GM21515 (cell line): ENCODE data around the gene BLID.

ENCODE experiments used
- ATAC-seq: cut with Tn5 transposase; IDR thresholded peaks from one replicate; pipeline ENCODE4 v1.9.1; 2021; ENCODE audit not compliant: unreplicated experiment

Gene BLID

GRCh38 chr11:122107045-122107444 lies 9.0 kb downstream of the BLID start:
- no peak for ATAC-seq

DNA sequence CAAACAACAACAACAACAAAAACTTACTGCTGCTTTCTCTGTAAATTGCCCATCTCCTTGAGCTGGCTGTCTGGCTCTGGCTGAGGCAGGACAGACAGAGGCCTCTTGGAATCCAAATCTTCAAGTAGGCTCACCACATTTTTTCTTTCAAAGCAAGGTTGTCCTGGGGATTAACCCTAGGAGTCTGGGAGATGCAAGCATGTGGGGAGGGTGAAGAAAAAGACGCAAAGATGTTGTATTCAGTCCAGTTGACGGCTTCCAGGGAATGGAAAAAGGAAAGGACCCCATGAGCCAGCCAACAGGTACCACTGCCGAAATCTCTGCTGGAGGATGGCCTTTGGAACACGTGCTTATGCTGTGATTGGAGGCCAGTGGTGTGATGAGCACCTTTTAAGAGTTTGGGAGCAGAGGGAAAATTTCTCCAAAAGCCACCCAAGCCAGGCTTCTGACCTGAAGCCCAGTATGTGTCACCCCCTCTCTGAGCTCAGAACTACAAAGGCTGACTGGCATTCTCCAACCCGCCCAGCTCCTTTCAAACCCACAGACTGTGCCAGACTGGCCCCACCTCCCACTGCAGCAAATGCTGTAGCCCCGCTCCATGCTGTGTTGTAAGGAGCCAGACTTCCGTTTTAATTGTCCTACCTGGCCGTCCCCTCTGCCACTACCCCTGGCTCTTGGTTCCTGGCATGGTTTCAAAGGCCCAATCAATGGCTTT lies 10.8 kb downstream of the BLID start:
- no peak for ATAC-seq

DNA sequence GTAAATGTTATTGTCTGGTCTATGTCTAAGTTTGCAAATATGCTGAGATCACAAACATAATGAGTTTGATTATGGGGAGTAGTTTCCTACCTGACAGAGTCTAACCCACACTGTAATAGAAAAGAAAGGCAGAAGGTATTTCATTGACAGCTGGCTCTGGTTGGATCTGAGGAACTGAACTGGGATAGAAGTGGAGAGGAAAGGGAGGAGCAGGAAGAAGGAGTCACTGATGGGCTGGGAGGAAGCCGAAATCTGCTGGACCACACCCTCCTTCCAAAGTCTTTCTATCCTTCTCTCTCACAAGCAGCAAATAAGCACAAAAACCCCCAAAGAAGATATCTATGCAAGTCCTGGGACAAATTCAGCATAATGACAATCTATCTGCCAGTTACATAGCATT lies 11.7 kb downstream of the BLID start:
- no peak for ATAC-seq

- no peak for ATAC-seq
Observed at GRCh38 chr11:122103726-122104125, 12.3 kb downstream of the BLID start.

GRCh38 chr11:122103321-122103720 lies 12.7 kb downstream of the BLID start:
- ATAC-seq = no peak

GRCh38 chr11:122102426-122102825 lies 13.6 kb downstream of the BLID start:
- ATAC-seq = no peak

- ATAC-seq = no peak
Observed at GRCh38 chr11:122101625-122102291, 14.3 kb downstream of the BLID start.

DNA sequence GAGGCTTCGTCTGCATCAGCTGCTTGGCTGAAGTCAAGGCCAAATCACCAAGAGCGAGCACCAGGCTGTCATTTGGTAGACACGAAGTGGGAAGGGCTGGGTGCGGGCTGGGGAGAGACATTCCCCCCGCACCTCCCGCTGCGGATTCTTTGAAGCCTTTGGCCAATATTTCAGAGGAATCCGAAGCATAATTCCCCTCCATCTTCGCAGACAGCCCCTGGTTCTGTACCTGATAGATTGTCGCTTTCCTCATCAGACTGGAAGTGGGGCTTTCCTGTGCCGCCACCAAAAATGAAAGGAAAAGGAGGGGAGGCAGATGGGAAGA lies 15.3 kb downstream of the BLID start:
- no peak for ATAC-seq

GRCh38 chr11:122100037-122100755 lies 15.8 kb downstream of the BLID start:
- ATAC-seq = no peak

DNA sequence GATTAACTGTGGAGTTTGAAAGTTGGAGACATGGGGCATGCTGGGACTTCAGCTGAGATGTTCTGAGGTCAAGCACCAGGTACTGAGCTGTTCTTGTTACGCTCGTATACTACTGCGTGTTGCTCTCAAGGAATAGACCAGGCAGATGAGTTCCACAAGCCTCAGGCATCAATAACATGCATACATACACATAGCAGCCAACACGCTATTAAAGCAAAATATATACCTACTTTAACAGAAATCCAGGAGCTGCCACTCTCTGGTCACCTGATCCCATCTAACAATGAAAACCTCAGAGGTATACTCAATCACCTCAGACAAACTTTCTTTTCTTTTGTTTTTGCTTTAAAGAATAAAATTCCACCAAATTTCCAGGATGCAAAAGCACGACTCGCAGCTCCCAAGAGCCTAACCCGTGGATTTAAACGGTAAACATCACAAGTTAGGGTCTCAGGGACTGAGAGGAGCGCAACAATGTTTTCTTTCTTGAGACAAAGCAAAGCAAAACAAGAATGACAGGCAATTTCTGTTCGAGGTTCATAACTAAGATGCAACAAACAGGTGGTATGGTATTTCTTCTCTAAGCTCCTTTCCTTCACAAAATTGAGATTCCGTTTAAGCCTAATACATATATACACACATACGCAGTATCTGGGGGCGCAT lies 16.5 kb downstream of the BLID start:
- no peak for ATAC-seq

DNA sequence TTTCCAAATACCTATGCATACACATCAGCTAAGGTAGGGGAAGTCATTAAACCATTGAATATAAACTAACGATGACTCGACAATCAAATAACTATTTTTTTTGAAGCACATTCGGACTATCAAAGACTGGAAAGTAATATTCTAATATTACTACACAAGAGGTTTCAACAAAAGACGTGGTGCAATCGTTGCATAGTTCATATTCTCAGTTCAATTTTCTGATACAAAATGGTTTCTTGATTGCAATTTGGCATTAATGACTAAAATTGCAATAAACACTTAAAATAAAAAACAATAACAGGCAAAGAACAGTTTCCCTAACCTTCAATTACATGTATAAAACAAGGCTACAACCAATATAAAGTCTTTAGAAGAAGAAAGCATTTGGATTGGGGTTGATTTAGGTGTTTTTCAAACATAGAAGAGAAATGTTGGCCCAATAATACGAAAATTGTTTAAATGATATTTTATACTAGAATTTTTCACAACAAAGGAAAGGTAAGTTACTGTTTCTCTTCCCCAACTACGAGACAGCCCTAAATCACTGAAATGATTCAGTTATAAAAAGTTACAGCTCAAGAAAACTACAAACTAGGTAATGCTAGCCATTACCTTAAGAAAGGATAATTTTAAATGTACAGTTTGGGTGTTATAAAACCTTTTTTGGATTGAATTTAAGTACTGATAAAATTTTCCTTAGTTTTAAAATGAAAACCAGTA lies 17.6 kb downstream of the BLID start:
- no peak for ATAC-seq

- no peak for ATAC-seq
Observed at GRCh38 chr11:122097419-122098001, 18.5 kb downstream of the BLID start.

DNA sequence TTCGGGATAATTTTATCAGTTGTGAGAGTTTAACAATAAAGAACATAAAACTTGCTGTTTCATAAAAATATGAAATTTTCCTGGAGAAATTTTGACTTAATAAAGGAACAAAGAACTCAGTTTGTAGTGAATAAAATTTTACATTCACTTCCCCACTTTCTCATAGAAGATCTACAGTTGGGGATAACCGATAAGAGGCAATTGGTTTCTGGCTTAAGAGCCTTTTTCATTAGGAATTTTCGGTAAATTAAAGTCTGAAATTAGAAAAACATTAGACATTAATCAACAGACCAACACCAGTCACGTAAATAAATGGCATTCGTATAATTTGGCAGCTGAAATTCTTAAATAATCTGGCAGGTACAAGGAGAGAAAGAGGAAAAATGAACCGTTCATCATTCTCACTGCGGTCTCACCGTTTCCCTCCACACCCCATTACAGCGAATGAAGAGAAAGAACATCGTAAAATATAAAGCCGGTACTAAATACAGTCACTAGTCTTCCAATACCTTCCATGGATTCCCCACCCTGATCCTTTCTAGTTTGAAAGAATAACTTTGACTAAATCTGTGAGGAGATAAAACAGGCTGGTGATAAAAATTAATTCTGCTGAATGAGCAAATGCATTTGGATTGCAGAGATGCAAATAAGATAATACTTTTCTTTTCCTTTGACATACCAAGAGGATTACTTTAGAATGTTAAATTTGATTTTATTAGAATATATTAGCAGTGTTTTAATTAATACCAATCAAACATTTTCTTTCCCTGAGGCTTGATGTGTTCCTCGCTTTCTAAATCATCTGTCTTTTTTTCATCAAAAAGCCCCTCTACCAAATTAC lies 19.5 kb downstream of the BLID start:
- no peak for ATAC-seq

DNA sequence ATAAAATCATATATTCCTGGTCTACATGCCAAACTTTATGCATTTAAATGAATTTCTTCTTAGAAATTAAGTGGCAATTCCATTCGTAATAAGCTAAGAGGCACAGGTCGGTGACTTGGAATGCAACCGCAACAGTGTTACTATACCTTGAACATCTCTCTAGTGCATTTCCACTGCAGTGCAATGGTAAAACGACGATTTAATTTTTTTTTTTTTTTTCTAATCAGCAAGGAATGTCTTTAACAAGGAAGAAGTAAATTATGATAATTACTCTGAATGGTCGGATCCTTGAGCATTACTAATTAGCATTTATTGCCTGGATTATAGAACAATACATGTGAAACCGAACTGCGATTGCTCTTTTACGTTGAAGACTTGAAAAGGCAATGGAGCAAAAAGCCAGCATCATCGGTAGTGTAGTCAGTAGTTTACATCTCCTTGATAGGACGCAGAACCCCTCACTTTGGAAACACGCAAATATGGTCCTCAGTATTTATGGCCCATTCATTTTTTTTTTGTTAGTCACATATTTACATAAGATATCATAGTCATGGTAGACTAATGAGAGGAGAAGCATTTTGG lies 20.2 kb downstream of the BLID start:
- ATAC-seq = no peak

DNA sequence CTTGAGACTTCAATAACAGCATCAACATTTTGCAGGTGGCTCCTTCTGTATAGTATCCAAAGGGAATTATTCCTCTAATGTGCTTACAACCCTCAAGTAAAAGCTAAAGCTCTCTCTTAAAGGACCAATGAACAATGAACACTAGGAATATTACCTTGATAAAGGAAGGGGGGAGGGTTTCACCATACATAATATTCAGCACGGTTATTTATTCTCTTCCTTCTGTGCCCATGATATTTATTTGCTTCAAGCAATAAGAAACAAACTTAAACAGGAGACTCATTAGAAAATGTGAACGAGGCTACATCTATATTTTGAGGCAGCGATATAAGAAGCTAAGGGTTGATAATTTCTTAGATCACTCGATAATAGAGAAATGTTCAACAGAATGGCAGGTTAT lies 21.2 kb downstream of the BLID start:
- ATAC-seq = no peak

DNA sequence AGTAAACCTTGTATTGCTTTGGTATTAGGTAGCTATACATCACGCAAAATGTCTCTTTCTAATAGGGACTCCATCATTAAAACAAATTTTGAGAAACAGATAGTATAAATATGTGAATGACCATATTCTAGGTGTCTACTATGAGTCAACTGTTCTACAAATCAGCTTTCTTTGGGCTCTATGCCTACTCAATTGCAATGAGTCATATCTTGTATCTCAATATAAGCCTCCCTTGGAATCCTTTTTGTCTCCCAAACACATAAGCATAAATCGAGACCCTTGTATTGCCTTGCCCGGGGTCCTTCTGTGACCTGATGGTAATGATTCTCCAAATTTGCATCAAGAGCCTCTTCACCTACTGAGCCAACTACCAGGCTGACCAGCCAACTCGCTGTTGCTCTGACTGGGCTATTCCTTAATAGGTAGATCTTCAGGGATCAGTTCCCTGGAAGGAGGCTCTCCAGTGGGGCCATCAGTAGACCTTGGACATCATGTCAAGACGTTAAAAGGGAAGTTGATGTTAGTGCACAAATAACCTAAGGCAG lies 22.2 kb downstream of the BLID start:
- no peak for ATAC-seq

DNA sequence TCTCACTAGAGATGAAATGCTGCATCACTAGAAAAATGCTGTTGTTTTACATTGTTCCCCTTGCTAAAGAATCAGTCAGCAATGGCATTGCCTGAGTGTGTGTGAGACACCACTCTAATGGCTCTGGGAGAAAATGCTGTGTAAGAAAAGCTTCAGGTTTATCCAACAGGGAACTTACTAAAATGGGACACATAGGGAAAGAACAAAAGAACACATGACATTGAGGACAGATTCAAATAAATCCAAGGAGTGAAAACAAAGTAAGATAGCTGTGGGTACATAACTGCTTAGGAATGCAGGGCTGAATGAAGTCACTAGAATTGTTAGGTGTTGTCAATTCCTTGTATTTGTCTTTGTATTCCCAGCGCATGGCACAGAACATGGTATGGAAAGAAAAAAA lies 24.2 kb downstream of the BLID start:
- no peak for ATAC-seq

GRCh38 chr11:122089111-122089510 lies 26.9 kb downstream of the BLID start:
- ATAC-seq = no peak

DNA sequence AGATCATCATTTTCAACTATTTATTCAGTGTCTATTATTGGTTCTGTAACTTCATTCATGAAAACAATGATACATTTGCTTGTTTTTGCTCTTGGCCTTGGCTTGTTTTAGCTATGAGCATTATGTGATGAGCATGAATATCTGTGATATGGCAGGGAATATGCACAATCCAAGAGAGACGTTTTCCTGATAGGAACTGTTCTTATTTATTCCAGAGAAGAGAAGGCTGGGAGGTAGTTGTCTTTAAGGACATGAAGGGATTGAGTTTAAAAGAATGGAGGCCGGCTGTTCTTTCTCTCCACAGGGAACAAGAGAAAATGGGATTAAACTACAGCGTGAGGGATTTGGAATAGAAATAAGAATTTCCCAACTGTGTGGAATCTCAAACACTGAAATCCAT lies 30.3 kb downstream of the BLID start:
- ATAC-seq = no peak
